ENCODE measurements around the gene AFF2.

AFF2 gene

DNA sequence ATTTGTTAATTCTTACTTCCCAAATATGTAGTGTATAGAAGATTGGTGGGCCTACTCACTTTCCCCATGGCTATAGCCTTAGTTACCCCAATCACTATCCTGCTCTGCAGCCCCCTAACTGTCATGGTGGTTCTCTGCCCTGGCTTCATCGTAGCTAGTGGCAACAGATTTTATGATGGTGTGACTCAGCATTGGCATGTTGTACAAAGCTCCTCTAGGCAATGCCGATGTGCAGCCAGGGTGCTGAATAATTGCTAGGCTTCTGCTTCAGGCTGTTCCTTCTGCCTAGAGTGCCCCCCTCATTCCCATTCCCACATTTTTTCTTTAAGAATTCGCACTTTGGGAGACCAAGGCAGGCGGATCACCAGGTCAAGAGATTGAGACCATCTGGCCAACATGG, 35.2 kb downstream of the AFF2 start:
- DNase-seq (ENCODE audit: low read depth in 1 of 2, low spot score in 1 of 2) = no peak

GRCh38 chrX:148536961-148537360, 36.5 kb downstream of the AFF2 start:
- no peak for DNase-seq (ENCODE audit: low read depth in 1 of 2, low spot score in 1 of 2)

DNA sequence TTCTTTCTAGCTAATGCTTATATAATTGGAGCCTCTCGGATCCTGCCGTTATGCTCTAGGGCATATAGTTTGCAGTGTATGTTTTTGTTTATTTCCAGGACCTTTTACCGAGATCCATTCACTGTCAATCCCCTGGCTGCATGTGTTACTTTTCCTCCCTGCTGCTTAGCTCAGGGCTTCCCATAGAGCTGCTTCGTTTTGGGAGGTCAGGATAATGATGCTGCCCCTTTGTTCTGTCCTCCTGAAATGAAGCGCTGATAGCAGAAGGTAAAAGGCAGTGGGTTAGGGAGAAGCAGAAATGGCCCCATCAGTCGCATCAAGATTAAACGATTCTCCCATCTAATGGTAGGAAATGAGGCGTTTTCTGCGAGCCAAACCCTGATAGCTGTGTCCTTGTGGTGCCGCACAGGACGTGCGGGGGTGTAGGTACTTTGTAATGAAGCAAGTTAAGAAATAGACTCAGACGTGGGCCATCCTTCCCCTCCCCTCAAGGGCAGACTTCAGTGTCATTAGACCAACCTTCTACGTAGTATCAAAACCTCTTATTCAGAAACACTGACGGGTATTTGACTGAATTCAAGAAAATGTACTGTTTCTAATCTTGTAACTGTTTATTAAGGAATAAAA, 37.3 kb downstream of the AFF2 start:
- DNase-seq (ENCODE audit: low read depth in 1 of 2, low spot score in 1 of 2) = no peak

DNA sequence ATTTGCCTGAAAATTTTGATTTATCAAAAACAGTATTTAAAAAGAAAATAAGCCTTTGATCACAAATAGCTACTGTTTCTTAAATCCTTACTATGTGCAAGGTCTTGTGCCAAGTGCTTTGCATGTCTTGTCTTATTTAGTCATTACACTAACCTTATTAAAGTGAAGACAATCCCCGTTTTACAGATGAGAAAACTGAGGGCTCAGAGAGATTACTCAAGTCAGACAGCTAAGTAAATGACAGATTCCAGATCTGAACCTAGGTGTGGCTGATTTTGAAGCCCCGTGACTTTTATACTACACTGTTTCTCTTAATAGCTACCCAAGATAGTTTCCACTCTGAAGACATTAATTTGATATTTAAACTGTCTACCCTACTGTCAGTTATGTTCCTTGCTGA, 38.2 kb downstream of the AFF2 start:
- DNase-seq (ENCODE audit: low read depth in 1 of 2, low spot score in 1 of 2) = no peak

- no peak for DNase-seq (ENCODE audit: low read depth in 1 of 2, low spot score in 1 of 2)
Observed at GRCh38 chrX:148540114-148540513, 39.7 kb downstream of the AFF2 start.

DNA sequence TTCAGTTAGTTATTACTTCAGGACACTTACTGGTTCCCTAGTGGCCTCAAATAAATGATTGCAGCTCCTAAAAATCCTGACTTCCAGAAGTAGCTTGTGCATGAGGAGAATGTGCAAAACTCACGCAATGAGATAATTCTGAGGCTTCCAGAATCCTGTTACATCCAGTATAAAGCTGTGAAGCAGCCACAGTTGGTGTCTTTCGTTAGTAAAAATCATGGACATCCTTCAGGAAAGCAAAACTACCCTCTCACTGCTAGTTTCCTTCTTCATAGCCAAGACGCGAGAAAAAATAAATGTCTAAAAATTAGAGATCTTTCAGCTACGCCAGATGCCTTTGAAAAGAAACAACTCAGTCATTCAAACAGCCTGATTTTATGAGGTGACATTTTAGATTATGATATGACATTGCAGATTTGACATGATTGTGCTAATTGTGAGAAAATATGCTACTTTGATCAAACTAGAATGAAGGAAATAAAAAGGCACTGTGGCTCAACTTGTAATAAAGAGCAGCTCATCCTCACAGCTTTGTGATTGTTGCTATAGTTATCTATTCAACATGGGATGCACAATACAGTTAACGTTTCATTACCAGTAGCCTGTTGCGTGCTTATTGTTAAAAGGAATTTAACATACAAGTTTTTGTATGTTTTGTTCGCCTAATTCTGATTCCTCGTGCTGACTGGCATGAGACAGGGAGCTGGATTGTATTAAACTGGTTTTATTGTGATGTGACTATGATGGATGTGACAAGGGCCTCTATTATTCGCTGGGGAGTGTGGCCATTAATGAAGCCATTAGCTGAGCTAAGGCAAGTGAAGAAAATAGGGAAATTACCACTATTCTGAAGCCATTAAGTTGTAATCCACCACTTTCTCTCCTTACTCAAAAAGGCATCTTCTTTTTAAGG, 40.5 kb downstream of the AFF2 start:
- no peak for DNase-seq (ENCODE audit: low read depth in 1 of 2, low spot score in 1 of 2)

GRCh38 chrX:148541584-148541940, 41.1 kb downstream of the AFF2 start:
- DNase-seq (ENCODE audit: low read depth in 1 of 2, low spot score in 1 of 2) = no peak

DNA sequence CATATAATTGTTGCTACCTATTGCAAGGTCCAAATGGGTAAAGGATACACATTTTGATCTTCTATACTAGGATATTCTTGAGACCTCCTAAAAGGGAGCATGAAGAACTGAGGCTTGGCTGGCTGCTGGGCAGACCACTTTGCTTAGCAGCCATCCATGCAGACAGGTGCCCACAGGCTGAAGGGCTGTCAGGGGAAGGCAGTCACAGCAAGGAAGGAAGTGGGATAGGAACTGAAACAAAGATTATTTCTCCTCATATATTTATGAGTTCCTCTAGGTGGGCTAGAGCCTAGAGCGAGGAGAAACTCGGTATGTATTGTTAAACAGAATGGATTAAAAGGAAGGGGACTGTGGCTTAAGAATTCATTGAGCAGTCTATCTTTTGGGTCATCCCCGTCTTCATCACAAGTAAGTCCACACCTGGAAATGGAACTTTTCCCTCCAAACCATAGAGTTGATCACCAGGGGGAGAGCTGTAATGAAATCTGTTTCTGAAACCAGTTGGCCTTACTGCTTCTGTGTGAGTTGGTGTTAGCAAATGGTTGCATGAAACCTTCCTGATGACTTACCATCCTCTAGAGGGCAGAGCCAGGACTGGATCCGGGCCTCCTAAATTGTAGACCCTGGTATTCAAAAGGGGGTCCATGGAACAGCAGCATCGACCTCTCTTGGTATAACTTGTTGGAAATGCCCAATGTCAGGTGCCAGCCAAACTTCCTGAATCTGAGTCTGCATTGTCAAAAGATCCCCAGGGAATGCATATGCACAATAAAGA, 42.3 kb downstream of the AFF2 start:
- DNase-seq (ENCODE audit: low read depth in 1 of 2, low spot score in 1 of 2) = no peak

DNA sequence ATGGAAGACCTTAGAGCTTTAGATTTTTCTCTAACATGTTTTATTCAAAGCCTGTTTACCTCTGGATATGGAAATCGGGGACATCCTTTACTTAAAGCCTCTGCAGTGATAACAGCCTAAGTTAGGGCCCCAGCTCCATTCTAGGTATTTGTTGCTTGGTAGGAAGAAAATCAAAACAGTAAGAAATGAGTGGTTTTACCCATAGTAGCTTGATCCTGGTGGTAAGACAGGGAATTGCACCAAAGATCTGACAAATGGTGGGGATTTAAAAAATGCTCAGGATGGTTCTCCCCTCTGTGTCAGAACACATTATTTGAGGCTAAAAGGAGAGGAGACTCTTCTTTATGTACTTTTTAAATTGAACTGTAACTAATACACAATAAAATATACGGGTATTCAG, 52.4 kb downstream of the AFF2 start:
- no peak for DNase-seq (ENCODE audit: low read depth in 1 of 2, low spot score in 1 of 2)

DNA sequence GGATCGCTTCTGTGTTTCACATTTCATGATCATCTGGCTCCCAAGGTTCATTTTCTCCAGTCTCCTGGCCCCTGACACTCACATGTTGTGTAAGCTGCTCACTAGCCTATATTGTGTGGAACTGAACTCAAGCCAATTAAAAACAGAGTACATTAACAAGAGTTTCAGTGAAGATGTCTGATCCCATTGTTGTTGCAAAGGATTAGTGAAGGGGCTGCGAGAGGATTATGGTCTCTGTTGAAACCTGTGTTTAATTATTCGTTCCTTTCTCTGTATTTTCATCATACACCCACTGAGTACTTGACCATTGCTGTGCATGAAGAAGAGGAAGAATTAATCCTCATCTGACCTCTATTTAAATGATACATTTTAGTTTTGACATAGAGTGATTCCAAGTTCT, 54.7 kb downstream of the AFF2 start:
- DNase-seq (ENCODE audit: low read depth in 1 of 2, low spot score in 1 of 2) = no peak

DNA sequence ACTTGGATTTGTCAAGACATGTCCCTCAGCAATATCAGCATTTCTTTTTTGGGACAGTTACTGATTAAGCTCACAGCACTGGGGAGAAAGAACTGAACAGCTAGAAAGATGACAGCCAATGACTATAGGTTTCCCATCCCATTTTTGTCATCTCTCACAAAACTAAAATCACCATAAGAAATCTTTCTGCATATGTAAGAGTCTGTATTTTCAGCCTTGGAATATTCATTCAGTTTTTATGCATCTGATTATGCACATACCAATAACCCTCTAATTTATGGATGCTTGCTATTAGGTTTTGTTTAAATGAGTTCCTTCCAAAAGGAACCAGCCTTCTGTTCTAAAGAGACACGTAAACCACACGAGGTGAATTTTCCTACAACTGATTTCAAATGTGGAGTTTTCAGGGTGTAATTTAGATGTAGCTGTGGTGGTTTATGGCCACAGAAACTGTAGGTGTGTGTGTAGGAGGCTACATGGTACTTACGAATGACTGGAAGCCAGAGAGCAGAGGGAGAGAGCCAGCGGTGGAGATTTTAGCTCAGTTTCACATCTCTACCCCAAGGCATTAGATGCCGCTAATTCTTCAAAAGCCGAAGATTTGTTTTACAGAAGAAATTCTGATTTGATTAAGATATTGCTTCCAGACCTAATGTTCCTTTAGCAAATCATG, 55.3 kb downstream of the AFF2 start:
- no peak for DNase-seq (ENCODE audit: low read depth in 1 of 2, low spot score in 1 of 2)

DNA sequence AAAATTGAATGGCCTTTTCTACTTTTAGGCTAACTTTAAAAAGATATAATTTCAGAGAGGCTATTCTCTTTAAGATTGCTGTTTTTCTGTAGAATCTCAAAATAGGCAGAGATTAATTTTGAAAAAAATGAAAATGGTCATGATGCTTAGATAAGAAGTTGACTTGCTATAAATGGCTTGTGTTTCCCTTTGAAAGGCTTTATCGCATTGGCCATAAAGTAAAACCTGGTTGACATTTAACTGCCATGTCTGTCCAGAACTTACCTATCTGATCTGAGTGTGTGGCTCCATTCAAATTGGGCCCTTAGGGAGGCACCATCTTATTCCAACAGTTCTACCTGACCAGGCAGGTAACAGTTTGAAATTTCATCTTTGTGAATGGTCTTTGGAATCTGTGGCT, 56.1 kb downstream of the AFF2 start:
- DNase-seq (ENCODE audit: low read depth in 1 of 2, low spot score in 1 of 2) = no peak

DNA sequence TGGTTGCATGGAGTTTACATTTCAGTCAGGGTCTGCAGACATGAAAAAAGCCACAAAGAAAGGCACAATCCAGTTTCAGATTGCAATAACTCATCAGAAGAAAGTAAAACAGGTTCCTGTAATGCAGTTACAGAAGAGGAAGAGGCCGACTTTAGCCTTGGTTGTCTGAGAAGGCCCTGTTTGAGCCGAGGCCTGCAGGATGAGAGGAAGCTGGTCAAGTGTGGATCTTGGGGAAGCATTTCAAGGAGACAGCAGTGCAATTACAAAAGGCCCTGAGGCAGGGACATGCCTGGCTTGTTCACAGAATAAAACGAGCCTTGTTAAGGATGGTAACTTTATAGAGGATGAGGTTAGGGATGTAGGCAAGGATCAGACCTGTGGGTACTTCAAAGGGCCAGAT, 62.4 kb downstream of the AFF2 start:
- DNase-seq (ENCODE audit: low read depth in 1 of 2, low spot score in 1 of 2) = no peak

- no peak for DNase-seq (ENCODE audit: low read depth in 1 of 2, low spot score in 1 of 2)
Observed at GRCh38 chrX:148567229-148567628, 66.8 kb downstream of the AFF2 start.

- no peak for DNase-seq (ENCODE audit: low read depth in 1 of 2, low spot score in 1 of 2)
Observed at GRCh38 chrX:148567779-148568178, 67.4 kb downstream of the AFF2 start.

- no peak for DNase-seq (ENCODE audit: low read depth in 1 of 2, low spot score in 1 of 2)
Observed at GRCh38 chrX:148568763-148569162, 68.3 kb downstream of the AFF2 start.

GRCh38 chrX:148572337-148572736, 71.9 kb downstream of the AFF2 start:
- no peak for DNase-seq (ENCODE audit: low read depth in 1 of 2, low spot score in 1 of 2)

GRCh38 chrX:148573119-148573518, 72.7 kb downstream of the AFF2 start:
- no peak for DNase-seq (ENCODE audit: low read depth in 1 of 2, low spot score in 1 of 2)

DNA sequence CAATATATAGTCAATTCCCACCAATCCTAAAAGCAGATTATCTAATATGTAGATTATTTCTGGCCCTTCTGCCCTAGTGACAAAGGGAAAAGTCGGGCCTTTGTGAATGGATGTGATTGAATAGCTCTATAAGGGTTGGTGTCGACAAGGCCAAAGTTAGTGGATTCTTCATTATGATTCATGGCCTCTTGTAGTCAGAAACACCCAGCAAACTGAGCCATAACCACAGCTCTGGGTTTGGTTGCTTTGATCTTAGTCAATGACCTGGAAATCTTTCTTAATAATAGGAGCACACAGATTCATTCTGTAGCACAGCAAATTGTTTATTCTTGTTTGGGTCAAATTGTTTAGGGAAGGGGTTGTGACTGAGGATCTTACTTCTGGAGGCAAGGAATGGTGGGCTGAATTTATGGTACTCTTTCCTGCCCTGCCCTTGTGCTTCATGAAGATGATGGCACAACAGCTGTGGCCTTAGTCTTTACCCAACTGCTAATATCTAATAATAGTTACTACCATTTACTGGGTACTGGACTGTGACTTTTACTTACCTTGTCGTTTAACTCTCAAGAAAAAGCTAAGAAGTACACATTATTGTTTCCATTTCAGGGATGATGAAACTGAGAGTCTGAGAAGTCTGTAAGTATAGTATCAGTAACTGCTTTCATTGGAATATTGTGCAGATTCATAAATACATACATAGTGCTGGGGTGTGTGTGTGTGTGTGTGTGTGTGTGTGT, 74.0 kb downstream of the AFF2 start:
- no peak for DNase-seq (ENCODE audit: low read depth in 1 of 2, low spot score in 1 of 2)

DNA sequence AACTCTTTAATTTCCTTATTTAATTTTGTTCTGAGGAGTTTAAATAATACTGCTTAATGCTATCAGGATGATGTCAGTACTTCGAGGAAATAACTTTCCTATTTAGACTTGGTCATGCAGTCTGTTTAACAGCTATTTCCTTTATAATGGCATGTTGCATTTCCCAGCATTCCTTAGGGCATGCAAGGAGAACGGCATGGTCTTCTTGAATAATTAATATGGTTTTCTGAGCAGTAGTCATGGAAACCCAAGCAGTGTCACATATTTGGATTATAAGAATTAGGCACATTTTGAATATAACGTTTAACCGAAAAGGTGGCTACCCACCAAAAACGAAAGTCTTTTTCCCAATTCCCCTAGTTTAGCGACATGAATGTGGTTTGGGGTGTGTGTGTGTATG, 76.0 kb downstream of the AFF2 start:
- DNase-seq (ENCODE audit: low read depth in 1 of 2, low spot score in 1 of 2) = no peak

- no peak for DNase-seq (ENCODE audit: low read depth in 1 of 2, low spot score in 1 of 2)
Observed at GRCh38 chrX:148577741-148578140, 77.3 kb downstream of the AFF2 start.

Data from activated T-helper 1 cell treated with anti-CD3 and anti-CD28 coated beads, Interleukin-2, amount 50 U/mL, for 16 hours (primary cell).